GM19238 (cell line): Measurements from ENCODE around the gene USP17L20.
"Not testable (repeated sequence)": the region's sequence is repeated elsewhere in the genome, so short reads cannot be mapped to it uniquely, and the experiment has no call there.

Source experiments
- DNase-seq: peaks from one replicate; pipeline ENCODE4 v3.0.0; 2011; ENCODE audit warnings: low spot score; ENCODE audit not compliant: insufficient read length

Gene USP17L20, protein sequence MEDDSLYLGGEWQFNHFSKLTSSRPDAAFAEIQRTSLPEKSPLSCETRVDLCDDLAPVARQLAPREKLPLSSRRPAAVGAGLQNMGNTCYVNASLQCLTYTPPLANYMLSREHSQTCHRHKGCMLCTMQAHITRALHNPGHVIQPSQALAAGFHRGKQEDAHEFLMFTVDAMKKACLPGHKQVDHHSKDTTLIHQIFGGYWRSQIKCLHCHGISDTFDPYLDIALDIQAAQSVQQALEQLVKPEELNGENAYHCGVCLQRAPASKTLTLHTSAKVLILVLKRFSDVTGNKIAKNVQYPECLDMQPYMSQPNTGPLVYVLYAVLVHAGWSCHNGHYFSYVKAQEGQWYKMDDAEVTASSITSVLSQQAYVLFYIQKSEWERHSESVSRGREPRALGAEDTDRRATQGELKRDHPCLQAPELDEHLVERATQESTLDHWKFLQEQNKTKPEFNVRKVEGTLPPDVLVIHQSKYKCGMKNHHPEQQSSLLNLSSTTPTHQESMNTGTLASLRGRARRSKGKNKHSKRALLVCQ

DNA sequence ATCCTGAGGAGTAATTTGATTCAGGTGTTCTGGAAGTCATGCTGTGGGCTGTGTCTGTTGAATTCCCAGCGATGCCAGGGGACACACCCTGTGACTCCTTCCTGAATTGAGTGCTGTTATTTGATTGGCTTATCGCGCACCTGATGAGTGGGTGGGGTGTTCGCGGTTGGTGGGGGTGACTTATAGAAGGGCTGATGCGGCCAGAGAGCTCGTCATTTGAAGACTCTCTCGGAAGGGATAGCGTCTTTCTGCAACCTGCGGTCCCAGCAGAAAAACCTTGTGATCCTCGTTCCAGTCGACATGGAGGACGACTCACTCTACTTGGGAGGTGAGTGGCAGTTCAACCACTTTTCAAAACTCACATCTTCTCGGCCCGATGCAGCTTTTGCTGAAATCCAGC is at the start of gene USP17L20:
USP17L20 (plus strand) TSS at position 301 of the 400 bp plus-strand sequence; CDS start at position 301, 0 bp downstream.
- DNase-seq: not testable (repeated sequence)

DNA sequence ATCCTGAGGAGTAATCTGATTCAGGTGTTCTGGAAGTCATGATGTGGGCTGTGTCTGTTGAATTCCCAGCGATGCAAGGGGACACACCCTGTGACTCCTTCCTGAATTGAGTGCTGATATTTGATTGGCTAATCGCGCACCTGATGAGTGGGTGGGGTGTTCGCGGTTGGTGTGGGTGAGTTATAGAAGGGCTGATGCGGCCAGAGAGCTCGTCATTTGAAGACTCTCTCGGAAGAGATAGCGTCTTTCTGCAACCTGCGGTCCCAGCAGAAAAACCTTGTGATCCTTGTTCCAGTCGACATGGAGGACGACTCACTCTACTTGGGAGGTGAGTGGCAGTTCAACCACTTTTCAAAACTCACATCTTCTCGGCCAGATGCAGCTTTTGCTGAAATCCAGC is 47.6 kb upstream of the USP17L20 start, which contains the start of gene USP17L10:
USP17L10 (plus strand) TSS at position 301 of the 400 bp plus-strand sequence; CDS start at position 301, 0 bp downstream.
- DNase-seq: not testable (repeated sequence)

DNA sequence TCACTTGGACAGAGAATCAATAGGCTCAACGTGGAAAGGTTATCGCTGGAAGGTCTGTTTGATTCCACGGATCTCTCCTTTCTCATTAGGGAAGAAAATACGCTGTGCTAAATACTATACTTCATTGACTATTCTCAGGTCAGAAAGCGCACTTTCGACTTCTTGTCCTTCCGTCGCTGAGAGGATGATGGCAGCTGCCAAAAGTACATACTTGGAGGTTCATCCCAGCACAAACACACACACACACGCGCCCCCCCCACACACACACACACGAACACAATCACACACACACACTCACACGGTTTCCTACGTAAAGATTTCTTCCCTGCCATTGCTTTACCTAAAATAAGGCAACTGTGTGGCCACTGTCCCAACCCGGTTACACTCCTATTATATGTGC is 43.2 kb upstream of the USP17L20 start:
- DNase-seq: not testable (repeated sequence)

DNA sequence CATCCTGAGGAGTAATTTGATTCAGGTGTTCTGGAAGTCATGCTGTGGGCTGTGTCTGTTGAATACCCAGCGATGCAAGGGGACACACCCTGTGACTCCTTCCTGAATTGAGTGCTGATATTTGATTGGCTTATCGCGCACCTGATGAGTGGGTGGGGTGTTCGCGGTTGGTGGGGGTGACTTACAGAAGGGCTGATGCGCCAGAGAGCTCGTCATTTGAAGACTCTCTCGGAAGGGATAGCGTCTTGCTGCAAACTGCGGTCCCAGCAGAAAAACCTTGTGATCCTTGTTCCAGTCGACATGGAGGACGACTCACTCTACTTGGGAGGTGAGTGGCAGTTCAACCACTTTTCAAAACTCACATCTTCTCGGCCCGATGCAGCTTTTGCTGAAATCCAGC is 42.8 kb upstream of the USP17L20 start, which contains the start of gene USP17L11:
USP17L11 (plus strand) TSS at position 301 of the 400 bp plus-strand sequence; CDS start at position 301, 0 bp downstream.
- DNase-seq: not testable (repeated sequence)

DNA sequence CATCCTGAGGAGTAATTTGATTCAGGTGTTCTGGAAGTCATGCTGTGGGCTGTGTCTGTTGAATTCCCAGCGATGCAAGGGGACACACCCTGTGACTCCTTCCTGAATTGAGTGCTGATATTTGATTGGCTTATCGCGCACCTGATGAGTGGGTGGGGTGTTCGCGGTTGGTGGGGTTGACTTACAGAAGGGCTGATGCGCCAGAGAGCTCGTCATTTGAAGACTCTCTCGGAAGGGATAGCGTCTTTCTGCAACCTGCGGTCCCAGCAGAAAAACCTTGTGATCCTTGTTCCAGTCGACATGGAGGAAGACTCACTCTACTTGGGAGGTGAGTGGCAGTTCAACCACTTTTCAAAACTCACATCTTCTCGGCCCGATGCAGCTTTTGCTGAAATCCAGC is 38.1 kb upstream of the USP17L20 start, which contains the start of gene USP17L12:
USP17L12 (plus strand) TSS at position 301 of the 400 bp plus-strand sequence; CDS start at position 301, 0 bp downstream.
- DNase-seq: not testable (repeated sequence)

DNA sequence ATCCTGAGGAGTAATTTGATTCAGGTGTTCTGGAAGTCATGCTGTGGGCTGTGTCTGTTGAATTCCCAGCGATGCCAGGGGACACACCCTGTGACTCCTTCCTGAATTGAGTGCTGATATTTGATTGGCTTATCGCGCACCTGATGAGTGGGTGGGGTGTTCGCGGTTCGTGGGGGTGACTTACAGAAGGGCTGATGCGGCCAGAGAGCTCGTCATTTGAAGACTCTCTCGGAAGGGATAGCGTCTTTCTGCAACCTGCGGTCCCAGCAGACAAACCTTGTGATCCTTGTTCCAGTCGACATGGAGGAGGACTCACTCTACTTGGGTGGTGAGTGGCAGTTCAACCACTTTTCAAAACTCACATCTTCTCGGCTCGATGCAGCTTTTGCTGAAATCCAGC is 33.3 kb upstream of the USP17L20 start, which contains the start of gene USP17L13:
USP17L13 (plus strand) TSS at position 301 of the 400 bp plus-strand sequence; CDS start at position 301, 0 bp downstream.
- DNase-seq: not testable (repeated sequence)

DNA sequence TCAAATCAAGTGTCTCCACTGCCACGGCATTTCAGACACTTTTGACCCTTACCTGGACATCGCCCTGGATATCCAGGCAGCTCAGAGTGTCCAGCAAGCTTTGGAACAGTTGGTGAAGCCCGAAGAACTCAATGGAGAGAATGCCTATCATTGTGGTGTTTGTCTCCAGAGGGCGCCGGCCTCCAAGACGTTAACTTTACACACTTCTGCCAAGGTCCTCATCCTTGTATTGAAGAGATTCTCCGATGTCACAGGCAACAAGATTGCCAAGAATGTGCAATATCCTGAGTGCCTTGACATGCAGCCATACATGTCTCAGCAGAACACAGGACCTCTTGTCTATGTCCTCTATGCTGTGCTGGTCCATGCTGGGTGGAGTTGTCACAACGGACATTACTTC is 27.7 kb upstream of the USP17L20 start:
- DNase-seq: not testable (repeated sequence)

DNA sequence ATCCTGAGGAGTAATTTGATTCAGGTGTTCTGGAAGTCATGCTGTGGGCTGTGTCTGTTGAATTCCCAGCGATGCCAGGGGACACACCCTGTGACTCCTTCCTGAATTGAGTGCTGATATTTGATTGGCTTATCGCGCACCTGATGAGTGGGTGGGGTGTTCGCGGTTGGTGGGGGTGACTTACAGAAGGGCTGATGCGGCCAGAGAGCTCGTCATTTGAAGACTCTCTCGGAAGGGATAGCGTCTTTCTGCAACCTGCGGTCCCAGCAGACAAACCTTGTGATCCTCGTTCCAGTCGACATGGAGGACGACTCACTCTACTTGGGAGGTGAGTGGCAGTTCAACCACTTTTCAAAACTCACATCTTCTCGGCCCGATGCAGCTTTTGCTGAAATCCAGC is 23.8 kb upstream of the USP17L20 start, which contains the start of gene USP17L15:
USP17L15 (plus strand) TSS at position 301 of the 400 bp plus-strand sequence; CDS start at position 301, 0 bp downstream.
- DNase-seq: not testable (repeated sequence)

DNA sequence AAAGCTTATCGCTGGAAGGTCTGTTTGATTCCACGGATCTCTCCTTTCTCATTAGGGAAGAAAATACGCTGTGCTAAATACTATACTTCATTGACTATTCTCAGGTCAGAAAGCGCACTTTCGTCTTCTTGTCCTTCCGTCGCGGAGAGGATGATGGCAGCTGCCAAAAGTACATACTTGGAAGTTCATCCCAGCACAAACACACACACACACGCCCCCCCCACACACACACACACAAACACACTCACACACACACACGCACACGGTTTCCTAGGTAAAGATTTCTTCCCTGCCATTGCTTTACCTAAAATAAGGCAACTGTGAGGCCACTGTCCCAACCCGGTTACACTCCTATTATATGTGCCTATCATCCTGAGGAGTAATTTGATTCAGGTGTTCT is 19.5 kb upstream of the USP17L20 start:
- not testable (repeated sequence) for DNase-seq

DNA sequence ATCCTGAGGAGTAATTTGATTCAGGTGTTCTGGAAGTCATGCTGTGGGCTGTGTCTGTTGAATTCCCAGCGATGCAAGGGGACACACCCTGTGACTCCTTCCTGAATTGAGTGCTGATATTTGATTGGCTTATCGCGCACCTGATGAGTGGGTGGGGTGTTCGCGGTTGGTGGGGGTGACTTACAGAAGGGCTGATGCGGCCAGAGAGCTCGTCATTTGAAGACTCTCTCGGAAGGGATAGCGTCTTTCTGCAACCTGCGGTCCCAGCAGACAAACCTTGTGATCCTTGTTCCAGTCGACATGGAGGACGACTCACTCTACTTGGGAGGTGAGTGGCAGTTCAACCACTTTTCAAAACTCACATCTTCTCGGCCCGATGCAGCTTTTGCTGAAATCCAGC is 14.3 kb upstream of the USP17L20 start, which contains the start of gene USP17L17:
USP17L17 (plus strand) TSS at position 301 of the 400 bp plus-strand sequence; CDS start at position 301, 0 bp downstream.
- DNase-seq: not testable (repeated sequence)

DNA sequence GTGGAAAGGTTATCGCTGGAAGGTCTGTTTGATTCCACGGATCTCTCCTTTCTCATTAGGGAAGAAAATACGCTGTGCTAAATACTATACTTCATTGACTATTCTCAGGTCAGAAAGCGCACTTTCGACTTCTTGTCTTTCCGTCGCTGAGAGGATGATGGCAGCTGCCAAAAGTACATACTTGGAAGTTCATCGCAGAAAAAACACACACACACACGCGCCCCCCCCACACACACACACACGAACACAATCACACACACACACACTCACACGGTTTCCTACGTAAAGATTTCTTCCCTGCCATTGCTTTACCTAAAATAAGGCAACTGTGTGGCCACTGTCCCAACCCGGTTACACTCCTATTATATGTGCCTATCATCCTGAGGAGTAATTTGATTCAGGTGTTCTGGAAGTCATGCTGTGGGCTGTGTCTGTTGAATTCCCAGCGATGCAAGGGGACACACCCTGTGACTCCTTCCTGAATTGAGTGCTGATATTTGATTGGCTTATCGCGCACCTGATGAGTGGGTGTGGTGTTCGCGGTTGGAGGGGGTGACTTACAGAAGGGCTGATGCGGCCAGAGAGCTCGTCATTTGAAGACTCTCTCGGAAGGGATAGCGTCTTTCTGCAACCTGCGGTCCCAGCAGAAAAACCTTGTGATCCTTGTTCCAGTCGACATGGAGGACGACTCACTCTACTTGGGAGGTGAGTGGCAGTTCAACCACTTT is 9.8 kb upstream of the USP17L20 start, which contains the start of gene USP17L18:
USP17L18 (plus strand) TSS at position 678 of the 728 bp plus-strand sequence; CDS start at position 678, 0 bp downstream.
- not testable (repeated sequence) for DNase-seq

DNA sequence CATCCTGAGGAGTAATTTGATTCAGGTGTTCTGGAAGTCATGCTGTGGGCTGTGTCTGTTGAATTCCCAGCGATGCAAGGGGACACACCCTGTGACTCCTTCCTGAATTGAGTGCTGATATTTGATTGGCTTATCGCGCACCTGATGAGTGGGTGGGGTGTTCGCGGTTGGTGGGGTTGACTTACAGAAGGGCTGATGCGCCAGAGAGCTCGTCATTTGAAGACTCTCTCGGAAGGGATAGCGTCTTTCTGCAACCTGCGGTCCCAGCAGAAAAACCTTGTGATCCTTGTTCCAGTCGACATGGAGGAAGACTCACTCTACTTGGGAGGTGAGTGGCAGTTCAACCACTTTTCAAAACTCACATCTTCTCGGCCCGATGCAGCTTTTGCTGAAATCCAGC is 4.8 kb upstream of the USP17L20 start, which contains the start of gene USP17L19:
USP17L19 (plus strand) TSS at position 301 of the 400 bp plus-strand sequence; CDS start at position 301, 0 bp downstream.
- DNase-seq: not testable (repeated sequence)

DNA sequence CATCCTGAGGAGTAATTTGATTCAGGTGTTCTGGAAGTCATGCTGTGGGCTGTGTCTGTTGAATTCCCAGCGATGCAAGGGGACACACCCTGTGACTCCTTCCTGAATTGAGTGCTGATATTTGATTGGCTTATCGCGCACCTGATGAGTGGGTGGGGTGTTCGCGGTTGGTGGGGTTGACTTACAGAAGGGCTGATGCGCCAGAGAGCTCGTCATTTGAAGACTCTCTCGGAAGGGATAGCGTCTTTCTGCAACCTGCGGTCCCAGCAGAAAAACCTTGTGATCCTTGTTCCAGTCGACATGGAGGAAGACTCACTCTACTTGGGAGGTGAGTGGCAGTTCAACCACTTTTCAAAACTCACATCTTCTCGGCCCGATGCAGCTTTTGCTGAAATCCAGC is 4.6 kb downstream of the USP17L20 start, which contains the start of gene USP17L21:
USP17L21 (plus strand) TSS at position 301 of the 400 bp plus-strand sequence; CDS start at position 301, 0 bp downstream.
- not testable (repeated sequence) for DNase-seq

DNA sequence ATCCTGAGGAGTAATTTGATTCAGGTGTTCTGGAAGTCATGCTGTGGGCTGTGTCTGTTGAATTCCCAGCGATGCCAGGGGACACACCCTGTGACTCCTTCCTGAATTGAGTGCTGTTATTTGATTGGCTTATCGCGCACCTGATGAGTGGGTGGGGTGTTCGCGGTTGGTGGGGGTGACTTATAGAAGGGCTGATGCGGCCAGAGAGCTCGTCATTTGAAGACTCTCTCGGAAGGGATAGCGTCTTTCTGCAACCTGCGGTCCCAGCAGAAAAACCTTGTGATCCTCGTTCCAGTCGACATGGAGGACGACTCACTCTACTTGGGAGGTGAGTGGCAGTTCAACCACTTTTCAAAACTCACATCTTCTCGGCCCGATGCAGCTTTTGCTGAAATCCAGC is 9.4 kb downstream of the USP17L20 start, which contains the start of gene USP17L22:
USP17L22 (plus strand) TSS at position 301 of the 400 bp plus-strand sequence; CDS start at position 301, 0 bp downstream.
- DNase-seq: not testable (repeated sequence)

DNA sequence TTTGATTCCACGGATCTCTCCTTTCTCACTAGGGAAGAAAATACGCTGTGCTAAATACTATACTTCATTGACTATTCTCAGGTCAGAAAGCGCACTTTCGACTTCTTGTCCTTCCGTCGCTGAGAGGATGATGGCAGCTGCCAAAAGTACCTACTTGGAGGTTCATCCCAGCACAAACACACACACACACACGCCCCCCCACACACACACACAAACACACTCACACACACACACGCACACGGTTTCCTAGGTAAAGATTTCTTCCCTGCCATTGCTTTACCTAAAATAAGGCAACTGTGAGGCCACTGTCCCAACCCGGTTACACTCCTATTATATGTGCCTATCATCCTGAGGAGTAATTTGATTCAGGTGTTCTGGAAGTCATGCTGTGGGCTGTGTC is 13.8 kb downstream of the USP17L20 start:
- DNase-seq: not testable (repeated sequence)
